T-cell (primary cell): ENCODE data around the gene FZD1. TPM values are rescaled to one million over a fixed set of nuclear protein-coding genes. Genes with fewer than 3 reads are reported as not detected.

Source experiments
- ATAC-seq, 4 experiments: fragments of 200-7000 bp in 3 of 4; fragments of 150-1000 bp in 1 of 4; cut with Tn5 transposase; replicated peaks in 1 of 4; 1 replicate in 3 of 4; 2 replicates in 1 of 4; pipeline ENCODE4 v1.10.0; 2021; ENCODE audit warnings: moderate library complexity in 3 of 4, mild to moderate bottlenecking in 2 of 4, moderate number of reproducible peaks in 1 of 4
- CTCF ChIA-PET, 2 donors: fragments of 300-600 bp; sonication (Branson Sonifier 250); formaldehyde crosslinking; loops; one replicate each; lab custom pipeline; 2022; ENCODE audit warnings: antibody characterized with exemption in 2 of 2; lab: Charles Lee
- POLR2A ChIA-PET, 2 donors: fragments of 300-600 bp; sonication (Branson Sonifier 250); formaldehyde crosslinking; loops; one replicate each; lab custom pipeline; 2022; ENCODE audit warnings: antibody characterized with exemption in 2 of 2; lab: Charles Lee
- DNase-seq, 35 experiments: peaks; one replicate each; pipeline versions ENCODE4 v3.0.0 to v3.0.0-alpha.2; 2013 to 2023
- H3K27ac ChIP-seq: one replicate; pipeline ENCODE4 v1.5.1; 2013; ENCODE audit warnings: low read length
- H3K27me3 ChIP-seq, 2 experiments: replicated peaks in 1 of 2; 1 replicate in 1 of 2; 2 replicates in 1 of 2; pipeline versions ENCODE4 v1.6.1 to v1.7.0; 2013; ENCODE audit warnings: low read length in 1 of 2, mixed read lengths in 1 of 2; ENCODE audit not compliant: control insufficient read depth in 2 of 2, insufficient read depth in 2 of 2; ENCODE audit errors: extremely low read depth in 1 of 2
- H3K36me3 ChIP-seq, 2 donors: 1 replicate in 1 of 2; 2 replicates in 1 of 2; pipeline versions ENCODE4 v1.6.1 to v1.7.0; 2013; ENCODE audit warnings: low read length in 1 of 2; ENCODE audit not compliant: control insufficient read depth in 2 of 2, insufficient read depth in 1 of 2; ENCODE audit errors: extremely low read depth in 1 of 2
- H3K4me1 ChIP-seq, 2 experiments: 1 replicate in 1 of 2; 2 replicates in 1 of 2; pipeline versions ENCODE4 v1.6.1 to v1.7.0; 2013; ENCODE audit warnings: low read length in 2 of 2, mixed read lengths in 1 of 2; ENCODE audit not compliant: insufficient read depth in 2 of 2, control insufficient read depth in 1 of 2; ENCODE audit errors: extremely low read depth in 1 of 2
- H3K4me3 ChIP-seq, 2 donors: 1 replicate in 1 of 2; 2 replicates in 1 of 2; pipeline versions ENCODE4 v1.5.1 to v1.7.0; 2013; ENCODE audit warnings: mild to moderate bottlenecking in 2 of 2, low read length in 1 of 2, moderate library complexity in 1 of 2; ENCODE audit not compliant: control insufficient read depth in 1 of 2; ENCODE audit errors: extremely low read depth in 1 of 2
- H3K9me3 ChIP-seq: 2 replicates; pipeline ENCODE4 v1.7.0; 2013
- H3K27ac Mint-ChIP-seq, 2 donors: one replicate each; pipeline ENCODE4 v1.8.0; 2020 to 2021; ENCODE audit warnings: mild to moderate bottlenecking in 2 of 2, mixed read lengths in 2 of 2
- H3K27me3 Mint-ChIP-seq, 2 donors: one replicate each; pipeline ENCODE4 v1.8.0; 2021 to 2022; ENCODE audit warnings: mixed read lengths in 2 of 2
- H3K36me3 Mint-ChIP-seq: one replicate; pipeline ENCODE4 v1.8.0; 2021; ENCODE audit warnings: mixed read lengths
- H3K4me1 Mint-ChIP-seq, 3 donors: one replicate each; pipeline ENCODE4 v1.8.0; 2020 to 2022; ENCODE audit warnings: mixed read lengths in 3 of 3, mild to moderate bottlenecking in 1 of 3
- H3K4me3 Mint-ChIP-seq, 3 donors: one replicate each; pipeline ENCODE4 v1.8.0; 2020 to 2022; ENCODE audit warnings: mild to moderate bottlenecking in 3 of 3, mixed read lengths in 3 of 3, moderate library complexity in 3 of 3
- H3K9me3 Mint-ChIP-seq, 3 donors: one replicate each; pipeline ENCODE4 v1.8.0; 2020 to 2022; ENCODE audit warnings: mixed read lengths in 3 of 3
- WGBS: methylation state at CpG from one replicate; pipeline ENCODE4 v1.1.5; 2013; ENCODE audit warnings: missing lambda C conversion rate; ENCODE audit not compliant: insufficient coverage; 5-methylcytosine and 5-hydroxymethylcytosine counted together
- total RNA-seq, 35 experiments: library from RNA in 6 of 35; stranded (reverse) in 6 of 35; fragments of 120-200 nt in 1 of 35; gene quantifications; one replicate each; pipeline versions ENCODE4 v1.2.1 to v1.2.4 and lab custom pipeline; 2013 to 2026

FZD1 gene
- total RNA-seq, 5 donors from 2014 or later (not counting 1 experiment from before 2014, with no cell fraction given), result 0.07 to 0.47 (median 0.13) TPM

GRCh38 chr7:91292506-91292905 lies 28.3 kb downstream of the FZD1 start:
- Histone ChIP-seq H3K27ac (no peak overlapping the region), H3K4me3 (no peak overlapping the region), H3K36me3 (no peaks in the 10 kb centered on the region), H3K9me3 (no peaks in the 10 kb centered on the region), H3K27me3 (no peaks in the 10 kb centered on the region), H3K4me1 (no peaks in the 10 kb centered on the region)
- CTCF ChIA-PET, result no interaction called here
- Mint-ChIP-seq H3K4me3 (no peak overlapping the region), H3K4me1 (no peaks in the 10 kb centered on the region), H3K27ac (no peak overlapping the region), H3K27me3 (peaks cover 2 to 14% of the 10 kb centered on the region in 2 donors), H3K9me3 (no peaks in the 10 kb centered on the region), H3K36me3 (no peaks in the 10 kb centered on the region)
- DNase-seq (no peak), ATAC-seq (no peak)
- POLR2A ChIA-PET, result no interaction called here
- 80% methylated on average over 1 of the region's 1 CpG for WGBS

GRCh38 chr7:91293136-91293535 lies 28.9 kb downstream of the FZD1 start:
- DNase-seq (no peak), ATAC-seq (no peak)
- no peaks in the 10 kb centered on the region for H3K4me1 ChIP-seq
- no CpG with 5 or more reads among the region's 2 CpGs for WGBS
- ChIA-PET POLR2A (interaction anchor here in 1 of 2 donors (0.7 kb wide), 1 partner anchor 37 kb away, joined by 13 read pairs; no protein-coding TSS in a partner anchor), CTCF (no interaction called here)
- H3K36me3 ChIP-seq, result no peaks in the 10 kb centered on the region
- Mint-ChIP-seq H3K9me3 (no peaks in the 10 kb centered on the region), H3K27me3 (peaks cover 2 to 14% of the 10 kb centered on the region in 2 donors), H3K27ac (no peak overlapping the region), H3K36me3 (no peaks in the 10 kb centered on the region), H3K4me1 (no peaks in the 10 kb centered on the region), H3K4me3 (no peak overlapping the region)
- H3K27me3 ChIP-seq, result no peaks in the 10 kb centered on the region
- H3K27ac ChIP-seq, result no peak overlapping the region
- H3K9me3 ChIP-seq, result no peaks in the 10 kb centered on the region
- H3K4me3 ChIP-seq, result no peak overlapping the region

DNA sequence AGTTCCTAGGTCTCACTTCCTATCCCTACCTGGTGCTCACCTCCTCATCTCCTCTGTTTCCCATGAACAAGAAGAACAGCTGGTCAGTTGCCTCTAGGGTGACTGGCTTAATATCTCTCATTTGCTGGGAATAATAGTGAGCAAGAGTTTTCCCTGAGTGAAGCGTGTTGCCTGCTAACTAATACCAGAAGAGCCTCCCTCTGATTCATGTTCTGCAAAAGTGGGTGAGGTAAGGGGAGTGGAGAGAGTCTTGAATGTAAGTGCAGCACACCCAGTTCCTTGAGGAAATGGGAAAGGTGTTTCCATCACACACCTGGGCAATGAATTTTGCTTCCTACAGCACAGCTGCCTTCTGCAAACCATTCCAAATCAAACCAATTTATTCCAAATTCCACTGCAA lies 29.6 kb downstream of the FZD1 start:
- ChIA-PET CTCF (no interaction called here), POLR2A (interaction anchor here in 1 of 2 donors (0.7 kb wide), 1 partner anchor 37 kb away, joined by 13 read pairs; no protein-coding TSS in a partner anchor)
- no CpG with 5 or more reads among the region's 1 CpG for WGBS
- no peaks in the 10 kb centered on the region for H3K9me3 Mint-ChIP-seq
- ATAC-seq (no peak), DNase-seq (no peak)
- H3K4me3 Mint-ChIP-seq, result no peak overlapping the region
- H3K36me3 Mint-ChIP-seq, result no peaks in the 10 kb centered on the region
- peaks cover 2 to 14% of the 10 kb centered on the region in 2 donors for H3K27me3 Mint-ChIP-seq
- Histone ChIP-seq H3K4me3 (no peak overlapping the region), H3K27me3 (no peaks in the 10 kb centered on the region), H3K9me3 (no peaks in the 10 kb centered on the region), H3K27ac (no peak overlapping the region), H3K4me1 (no peaks in the 10 kb centered on the region), H3K36me3 (no peaks in the 10 kb centered on the region)
- H3K4me1 Mint-ChIP-seq, result no peaks in the 10 kb centered on the region
- no peak overlapping the region for H3K27ac Mint-ChIP-seq

DNA sequence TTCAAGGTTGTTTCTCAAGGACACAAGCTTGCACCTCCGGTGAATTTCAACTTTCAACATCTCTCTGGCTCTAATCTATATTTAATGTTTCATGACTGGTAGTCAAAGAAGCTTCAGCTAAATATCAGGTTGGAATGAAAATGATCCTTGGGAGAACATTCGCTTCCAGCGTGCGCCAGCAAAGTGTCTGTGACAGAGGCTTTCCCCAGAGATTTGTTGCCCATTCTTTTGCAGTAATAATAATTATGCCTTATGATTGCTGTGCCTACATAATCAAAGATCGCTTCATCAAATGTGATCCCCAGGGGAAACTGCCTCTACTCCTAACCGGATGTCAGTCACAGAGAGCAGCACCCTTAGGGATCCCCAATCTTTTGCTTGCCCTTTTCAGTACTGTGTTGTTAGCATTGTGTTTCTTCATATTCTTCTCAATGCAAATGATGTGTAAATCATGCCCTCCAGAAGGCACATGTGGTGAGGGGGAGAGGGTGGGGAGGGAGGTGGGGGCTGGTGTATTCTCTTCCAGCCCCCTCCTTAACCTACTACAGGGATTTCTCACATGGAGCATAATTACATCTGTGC lies 30.5 kb downstream of the FZD1 start:
- Histone ChIP-seq H3K27ac (no peak overlapping the region), H3K36me3 (no peaks in the 10 kb centered on the region), H3K4me3 (no peak overlapping the region), H3K9me3 (no peaks in the 10 kb centered on the region), H3K4me1 (no peaks in the 10 kb centered on the region), H3K27me3 (no peaks in the 10 kb centered on the region)
- Mint-ChIP-seq H3K36me3 (no peaks in the 10 kb centered on the region), H3K27me3 (peaks cover 2 to 14% of the 10 kb centered on the region in 2 donors), H3K9me3 (no peaks in the 10 kb centered on the region), H3K27ac (no peak overlapping the region), H3K4me1 (no peaks in the 10 kb centered on the region), H3K4me3 (no peak overlapping the region)
- ATAC-seq, result no peak
- no CpG with 5 or more reads among the region's 6 CpGs for WGBS
- CTCF ChIA-PET, result no interaction called here
- POLR2A ChIA-PET, result no interaction called here
- DNase-seq, result no peak

DNA sequence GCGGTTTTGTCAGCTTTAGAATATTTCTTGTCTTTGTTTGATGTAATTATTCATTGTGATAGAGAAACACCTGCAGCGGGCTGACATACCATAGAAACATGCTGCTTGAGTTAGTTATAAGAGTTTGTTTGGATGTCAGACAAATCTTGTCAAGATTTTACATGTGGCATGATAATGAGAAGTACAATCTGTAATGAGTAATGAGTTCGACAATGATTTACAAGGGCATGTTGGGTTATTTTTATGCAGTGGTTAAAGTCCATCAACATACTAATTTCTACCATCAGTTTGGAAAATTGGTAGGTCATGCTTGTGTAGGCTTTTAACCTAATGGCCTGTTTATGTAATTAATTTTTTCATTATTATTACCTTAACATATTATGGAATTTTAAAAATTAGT lies 31.3 kb downstream of the FZD1 start:
- Mint-ChIP-seq H3K36me3 (no peaks in the 10 kb centered on the region), H3K4me3 (no peak overlapping the region), H3K27me3 (peaks cover 2 to 14% of the 10 kb centered on the region in 2 donors), H3K9me3 (no peaks in the 10 kb centered on the region), H3K4me1 (no peaks in the 10 kb centered on the region), H3K27ac (no peak overlapping the region)
- Histone ChIP-seq H3K36me3 (no peaks in the 10 kb centered on the region), H3K4me1 (no peaks in the 10 kb centered on the region), H3K27ac (no peak overlapping the region), H3K27me3 (no peaks in the 10 kb centered on the region), H3K4me3 (no peak overlapping the region), H3K9me3 (no peaks in the 10 kb centered on the region)
- DNase-seq (no peak), ATAC-seq (no peak)
- ChIA-PET CTCF (no interaction called here), POLR2A (no interaction called here)
- 100% methylated on average over 1 of the region's 3 CpGs for WGBS

- Histone ChIP-seq H3K27ac (no peak overlapping the region), H3K36me3 (no peaks in the 10 kb centered on the region), H3K9me3 (no peaks in the 10 kb centered on the region), H3K4me3 (no peak overlapping the region), H3K27me3 (no peaks in the 10 kb centered on the region), H3K4me1 (no peaks in the 10 kb centered on the region)
- H3K36me3 Mint-ChIP-seq, result no peaks in the 10 kb centered on the region
- no peak overlapping the region for H3K27ac Mint-ChIP-seq
- POLR2A ChIA-PET, result interaction anchor here in 1 of 2 donors (0.7 kb wide), 1 partner anchor 527 kb away, joined by 3 read pairs; no protein-coding TSS in a partner anchor
- no CpG with 5 or more reads among the region's 1 CpG for WGBS
- CTCF ChIA-PET, result no interaction called here
- DNase-seq (no peak), ATAC-seq (no peak)
- H3K4me1 Mint-ChIP-seq, result no peaks in the 10 kb centered on the region
- H3K4me3 Mint-ChIP-seq, result no peak overlapping the region
- no peaks in the 10 kb centered on the region for H3K9me3 Mint-ChIP-seq
- H3K27me3 Mint-ChIP-seq, result peaks cover 0 to 10% of the 10 kb centered on the region in 2 donors
Observed at GRCh38 chr7:91297939-91298338, 33.7 kb downstream of the FZD1 start.
